RWPE2 (cell line): Measurements from ENCODE around the gene UGT1A8.

Experiments
- ATAC-seq: fragments of 200-7000 bp; cut with Tn5 transposase; 3 replicates; pipeline ENCODE4 v1.9.1; 2021; ENCODE audit warnings: low read depth
- DNase-seq: peaks from one replicate; pipeline ENCODE4 v3.0.0-alpha.2; 2020; ENCODE audit warnings: low spot score
- H3K27ac ChIP-seq: fragments of 450-650 bp; 2 replicates; pipeline ENCODE4 v1.5.1; 2017; ENCODE audit warnings: mild to moderate bottlenecking; ENCODE audit not compliant: poor library complexity, severe bottlenecking
- H3K27me3 ChIP-seq: fragments of 250-450 bp; sonication (Bioruptor Pico); 2 replicates; pipeline ENCODE4 v1.5.1; 2021; ENCODE audit warnings: mild to moderate bottlenecking, moderate library complexity; ENCODE audit not compliant: insufficient read depth, poor library complexity, severe bottlenecking
- H3K36me3 ChIP-seq: fragments of 250-450 bp; sonication (Bioruptor Pico); 2 replicates; pipeline ENCODE4 v1.5.1; 2020; ENCODE audit warnings: low read depth, mild to moderate bottlenecking, moderate library complexity
- H3K4me1 ChIP-seq: fragments of 250-450 bp; sonication (Bioruptor Pico); 2 replicates; pipeline ENCODE4 v1.5.1; 2021; ENCODE audit warnings: mild to moderate bottlenecking, moderate library complexity; ENCODE audit not compliant: insufficient read depth, poor library complexity, severe bottlenecking
- H3K4me3 ChIP-seq: fragments of 250-450 bp; sonication (Bioruptor Pico); 2 replicates; pipeline ENCODE4 v1.5.1; 2021; ENCODE audit warnings: mild to moderate bottlenecking, moderate library complexity; ENCODE audit not compliant: severe bottlenecking
- H3K9me3 ChIP-seq: fragments of 250-450 bp; sonication (Bioruptor Pico); 2 replicates; pipeline ENCODE4 v1.5.1; 2021; ENCODE audit warnings: mild to moderate bottlenecking, moderate library complexity; ENCODE audit not compliant: severe bottlenecking
- CTCF ChIP-seq: fragments of 450-650 bp; IDR thresholded peaks from one replicate; pipeline ENCODE4 v1.5.1; 2017; ENCODE audit warnings: mild to moderate bottlenecking, moderate library complexity; ENCODE audit not compliant: poor library complexity, severe bottlenecking

The UGT1A8 gene

GRCh38 chr2:233598952-233599351, 18.5 kb upstream of the UGT1A8 start:
- ATAC-seq (no peak), DNase-seq (no peak)
- H3K36me3 ChIP-seq, result no peaks in the 10 kb centered on the region
- TF ChIP-seq CTCF, result no peak
- no peak overlapping the region for H3K4me3 ChIP-seq
- no peak overlapping the region for H3K27ac ChIP-seq
- no peaks in the 10 kb centered on the region for H3K9me3 ChIP-seq
- no peaks in the 10 kb centered on the region for H3K27me3 ChIP-seq
- H3K4me1 ChIP-seq, result no peaks in the 10 kb centered on the region

- no peaks in the 10 kb centered on the region for H3K4me1 ChIP-seq
- ATAC-seq (no peak), DNase-seq (no peak)
- H3K27ac ChIP-seq, result no peak overlapping the region
- no peak for TF ChIP-seq CTCF
- no peaks in the 10 kb centered on the region for H3K36me3 ChIP-seq
- no peak overlapping the region for H3K4me3 ChIP-seq
- H3K27me3 ChIP-seq, result no peaks in the 10 kb centered on the region
- H3K9me3 ChIP-seq, result no peaks in the 10 kb centered on the region
Measured at GRCh38 chr2:233600386-233600785, 17.0 kb upstream of the UGT1A8 start.

- ATAC-seq, result no peak
- no peaks in the 10 kb centered on the region for H3K36me3 ChIP-seq
- H3K4me3 ChIP-seq, result no peak overlapping the region
- H3K27me3 ChIP-seq, result no peaks in the 10 kb centered on the region
- H3K4me1 ChIP-seq, result no peaks in the 10 kb centered on the region
- H3K27ac ChIP-seq, result no peak overlapping the region
- no peak for DNase-seq
- H3K9me3 ChIP-seq, result no peaks in the 10 kb centered on the region
- TF ChIP-seq CTCF, result no peak
Measured at GRCh38 chr2:233602076-233602475, 15.4 kb upstream of the UGT1A8 start.

- H3K36me3 ChIP-seq, result no peaks in the 10 kb centered on the region
- no peaks in the 10 kb centered on the region for H3K9me3 ChIP-seq
- ATAC-seq (no peak), DNase-seq (no peak)
- no peak for TF ChIP-seq CTCF
- no peaks in the 10 kb centered on the region for H3K27me3 ChIP-seq
- H3K4me1 ChIP-seq, result no peaks in the 10 kb centered on the region
- no peak overlapping the region for H3K4me3 ChIP-seq
- no peak overlapping the region for H3K27ac ChIP-seq
Measured at GRCh38 chr2:233603520-233603919, 13.9 kb upstream of the UGT1A8 start.

- no peak for TF ChIP-seq CTCF
- no peaks in the 10 kb centered on the region for H3K36me3 ChIP-seq
- H3K27me3 ChIP-seq, result no peaks in the 10 kb centered on the region
- H3K4me1 ChIP-seq, result no peaks in the 10 kb centered on the region
- ATAC-seq (no peak), DNase-seq (no peak)
- no peak overlapping the region for H3K27ac ChIP-seq
- H3K9me3 ChIP-seq, result no peaks in the 10 kb centered on the region
- no peak overlapping the region for H3K4me3 ChIP-seq
Measured at GRCh38 chr2:233604826-233605225, 12.6 kb upstream of the UGT1A8 start.
